ENCODE data around the gene ANTKMT. TPM values are rescaled to one million over a fixed set of nuclear protein-coding genes. Genes with fewer than 3 reads are reported as not detected.
"Not testable (repeated sequence)": the region's sequence is repeated elsewhere in the genome, so short reads cannot be mapped to it uniquely, and the experiment has no call there.

ANTKMT gene
- total RNA-seq, 1 donor from 2014 or later: 53.0 TPM

DNA sequence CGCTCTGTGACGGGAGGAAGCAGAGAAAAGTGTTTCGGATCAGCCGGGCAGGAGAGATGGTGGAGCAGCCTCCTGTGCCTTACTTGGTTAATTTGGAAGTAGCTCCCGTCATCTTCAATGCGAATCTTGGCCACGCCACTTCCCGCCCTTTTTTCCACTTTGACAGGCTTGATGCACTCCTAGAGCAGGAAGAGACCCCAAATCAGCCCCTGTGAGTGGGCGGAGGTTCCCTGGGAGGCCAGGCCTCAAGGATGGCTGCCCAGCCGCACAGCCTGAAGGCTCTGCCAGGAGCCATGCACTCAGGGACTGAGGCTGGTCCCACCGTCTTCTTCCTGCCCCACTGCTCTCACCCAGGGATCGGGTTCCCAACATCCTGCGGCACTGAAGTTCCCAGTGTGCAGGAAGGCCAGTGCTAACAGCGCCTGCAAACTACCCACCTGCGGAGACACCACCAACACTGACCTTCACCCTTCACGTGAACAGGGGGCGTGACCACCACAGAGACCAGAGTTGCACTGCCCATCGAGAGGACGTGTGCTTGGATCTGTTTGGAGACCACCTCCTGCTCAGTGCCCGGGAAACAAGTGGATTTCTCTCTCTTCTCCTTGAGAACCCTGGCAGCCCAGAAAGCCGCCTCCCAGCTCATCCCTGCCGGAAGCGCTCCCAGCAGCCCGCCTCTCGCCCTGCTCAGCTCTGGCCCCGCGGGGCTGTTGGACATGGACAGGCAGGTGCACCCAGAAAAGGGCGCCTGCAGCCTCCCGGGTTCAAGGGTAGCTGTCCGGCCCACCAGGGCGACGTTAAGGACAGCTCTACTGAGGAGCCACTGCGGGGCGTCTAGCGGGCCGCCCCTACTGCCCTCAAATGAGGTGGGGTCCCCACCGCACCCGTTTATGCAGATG lies 18.9 kb downstream of the ANTKMT start:
- DNase-seq (ENCODE audit: extremely low read depth, low read depth, low spot score): no peak

DNA sequence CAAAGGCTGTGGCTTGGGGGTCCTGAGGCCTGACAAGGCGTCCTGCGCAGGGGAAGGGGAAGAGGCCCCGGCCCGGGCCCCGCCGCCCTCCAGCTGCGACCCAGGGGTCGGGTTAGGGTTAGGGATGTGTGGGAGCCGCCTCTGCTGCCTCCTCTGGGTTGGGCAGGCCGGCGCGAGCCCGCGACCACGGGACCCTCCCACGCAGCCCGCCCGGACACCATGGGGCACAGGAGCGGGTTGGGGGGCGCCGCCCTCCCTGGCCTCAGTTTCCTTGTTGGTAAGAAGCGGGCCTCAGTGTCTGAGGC lies 19.5 kb downstream of the ANTKMT start:
- DNase-seq (ENCODE audit: extremely low read depth, low read depth, low spot score): no peak

DNA sequence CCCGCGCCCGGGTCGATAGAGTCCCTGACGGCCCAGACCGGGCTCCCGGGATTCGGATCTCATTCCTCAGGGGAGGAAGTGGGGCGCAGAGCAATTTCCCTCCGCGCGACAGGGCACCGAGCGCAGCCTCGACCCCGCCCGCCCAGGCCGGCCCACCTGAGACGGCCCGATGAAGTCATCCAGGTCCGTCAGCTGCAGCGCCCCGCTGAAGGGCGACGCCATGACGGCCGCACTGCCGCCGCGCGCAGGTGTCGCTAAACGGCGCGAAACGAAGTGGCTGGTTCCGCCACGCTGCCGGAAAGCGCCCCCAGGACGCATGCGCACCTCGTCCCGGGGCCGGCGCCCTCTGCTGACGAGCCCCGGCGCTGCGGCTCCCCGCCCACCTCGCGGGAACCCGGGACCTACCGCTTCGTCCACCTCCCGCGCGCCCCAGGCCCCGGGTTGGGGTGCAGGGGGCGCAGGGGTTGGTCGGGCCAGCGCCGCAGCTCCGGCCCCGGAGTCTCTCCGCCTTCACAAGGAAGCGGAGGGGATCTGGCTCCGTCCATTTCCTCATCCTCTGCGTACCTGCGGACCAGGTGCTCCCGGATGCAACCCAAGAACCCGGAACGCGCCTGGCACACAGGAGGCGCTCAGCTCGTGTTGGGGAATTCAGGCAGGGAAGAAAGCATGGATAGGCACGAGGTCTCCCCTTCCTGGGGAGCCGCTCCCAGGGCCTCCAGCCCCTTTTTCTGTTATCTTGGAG lies 20.0 kb downstream of the ANTKMT start, which contains the start of gene CIAO3:
TSS of gene CIAO3 (minus strand) at position 234 of the 742 bp plus-strand sequence. CDS start at position 222, 12 bp downstream.
- peak; percentile 16 for DNase-seq (ENCODE audit: extremely low read depth, low read depth, low spot score)

DNA sequence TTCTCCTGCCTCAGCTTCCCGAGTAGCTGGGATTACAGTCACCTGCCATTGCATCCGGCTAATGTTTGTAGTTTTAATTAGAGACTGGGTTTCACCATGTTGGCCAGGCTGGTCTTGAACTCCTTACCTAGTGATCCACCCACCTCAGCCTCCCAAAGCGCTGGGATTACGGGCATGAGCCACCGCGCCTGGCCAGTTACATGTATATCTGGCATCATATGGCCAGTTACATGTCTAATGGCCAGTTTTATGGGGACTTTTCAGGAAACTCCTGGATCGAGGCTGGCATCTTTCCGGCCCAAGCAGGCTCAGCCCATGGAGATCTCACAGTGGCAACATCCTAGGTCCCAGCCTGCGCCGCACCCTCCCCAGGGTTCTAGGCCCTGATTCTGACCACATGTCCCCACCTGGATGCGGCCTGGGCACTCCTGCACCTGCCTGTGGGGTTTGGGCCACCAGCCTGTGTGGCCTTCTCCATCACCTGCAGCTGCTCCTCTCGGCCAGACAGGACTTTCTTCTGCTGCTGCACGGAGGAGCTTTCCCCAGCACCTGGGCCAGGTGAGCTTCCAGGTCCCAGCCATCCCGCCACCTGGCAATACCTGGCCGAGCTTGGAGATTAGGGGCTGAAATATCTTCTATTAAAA lies 21.2 kb downstream of the ANTKMT start:
- DNase-seq (ENCODE audit: extremely low read depth, low read depth, low spot score): no peak

DNA sequence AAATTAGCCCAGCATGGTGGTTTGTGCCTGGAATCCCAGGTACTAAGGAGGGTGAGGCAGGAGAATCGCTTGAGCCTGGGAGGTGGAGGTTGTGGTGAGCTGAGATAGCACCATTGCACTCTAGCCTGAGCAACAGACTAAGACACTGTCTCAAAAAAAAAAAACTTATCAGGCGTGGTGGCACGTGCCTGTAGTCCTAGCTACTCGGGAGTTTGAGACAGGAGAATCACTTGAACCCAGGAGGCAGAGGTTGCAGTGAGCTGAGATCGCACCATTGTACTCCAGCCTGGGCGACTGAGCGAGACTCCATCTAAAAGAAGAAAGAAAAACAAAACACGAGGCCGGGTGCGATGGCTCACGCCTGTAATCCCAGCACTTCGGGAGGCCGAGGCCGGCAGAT lies 21.9 kb downstream of the ANTKMT start:
- DNase-seq (ENCODE audit: extremely low read depth, low read depth, low spot score): not testable (repeated sequence)

GRCh38 chr16:743794-744500 lies 23.0 kb downstream of the ANTKMT start:
- no peak for DNase-seq (ENCODE audit: extremely low read depth, low read depth, low spot score)

DNA sequence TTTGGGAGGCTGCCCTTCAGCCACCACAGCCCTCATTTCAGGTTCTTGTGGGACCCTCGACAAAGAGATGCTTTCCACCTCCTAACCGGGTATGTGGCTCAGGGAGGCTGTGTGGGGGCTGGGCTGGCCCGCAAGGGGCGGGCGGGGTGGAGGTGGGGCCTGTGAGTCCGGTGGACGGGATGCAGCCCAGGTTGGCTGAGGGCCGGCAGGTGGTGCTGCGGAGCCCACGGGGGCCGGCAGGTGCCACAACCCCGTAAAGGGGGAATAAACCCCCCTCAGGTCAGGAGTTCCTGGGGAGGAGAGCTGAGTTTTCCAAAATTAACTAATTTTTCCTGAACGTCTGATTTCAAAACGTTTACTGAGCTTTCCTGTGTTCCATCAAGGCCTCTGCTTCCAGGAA lies 24.8 kb downstream of the ANTKMT start:
- no peak for DNase-seq (ENCODE audit: extremely low read depth, low read depth, low spot score)

- DNase-seq (ENCODE audit: extremely low read depth, low read depth, low spot score): no peak
These were observed 25.7 kb downstream of the ANTKMT start for GRCh38 chr16:746637-747036.

DNA sequence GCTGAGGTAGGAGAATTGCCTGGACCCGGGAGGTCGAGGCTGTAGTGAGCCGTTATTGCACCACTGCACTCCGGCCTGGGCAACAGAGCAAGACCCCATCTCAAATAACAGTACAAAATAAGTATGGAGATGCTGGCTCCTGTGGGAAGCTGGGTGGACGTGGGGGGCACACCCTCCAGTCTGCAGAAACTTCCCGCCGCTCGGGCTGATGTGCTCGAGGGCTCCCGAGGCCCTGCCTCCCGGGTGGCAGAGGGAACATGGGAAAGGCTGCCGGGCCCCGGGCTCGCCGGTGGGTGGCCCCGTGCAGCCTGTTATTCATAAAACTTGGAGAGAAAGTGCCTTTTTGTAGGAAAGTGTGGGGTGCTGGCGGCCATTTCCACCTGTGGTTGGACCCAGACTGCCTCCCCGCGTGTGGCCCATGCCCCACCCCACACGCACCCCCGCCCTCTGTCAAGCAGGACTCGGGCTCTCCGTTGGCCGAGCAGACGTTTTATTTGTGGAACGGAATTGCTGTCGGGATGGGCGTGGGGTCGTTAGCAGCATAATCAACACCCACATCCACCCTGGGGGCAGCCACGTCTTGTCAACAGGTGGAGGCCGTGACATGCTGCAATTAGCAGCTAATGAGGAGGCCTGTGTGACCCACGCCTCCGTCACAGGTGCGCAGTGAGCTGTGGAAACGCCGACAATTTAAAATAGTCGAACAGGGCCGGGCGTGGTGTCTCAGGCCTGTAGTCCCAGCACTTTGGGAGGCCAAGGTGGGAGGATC lies 27.2 kb downstream of the ANTKMT start:
- DNase-seq (ENCODE audit: extremely low read depth, low read depth, low spot score): no peak

DNA sequence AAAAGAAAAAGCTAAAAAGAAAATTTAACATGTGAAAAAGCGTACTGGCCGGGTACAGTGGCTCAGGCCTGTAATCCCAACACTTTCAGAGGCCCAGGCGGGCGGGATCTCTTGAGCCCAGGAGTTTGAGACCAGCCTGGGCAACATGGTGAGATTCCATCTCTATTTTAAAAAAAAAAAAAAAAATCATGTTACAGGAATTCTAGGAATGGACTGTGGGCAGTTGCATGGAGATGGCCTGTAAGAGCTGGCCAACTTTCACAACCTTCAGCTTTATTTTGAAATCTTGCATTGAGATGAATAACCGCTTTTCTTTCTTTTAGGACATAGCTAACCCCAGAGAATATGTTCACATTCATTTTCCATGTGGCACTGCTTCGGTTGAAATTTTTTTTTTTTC lies 28.1 kb downstream of the ANTKMT start:
- DNase-seq (ENCODE audit: extremely low read depth, low read depth, low spot score): no peak

DNA sequence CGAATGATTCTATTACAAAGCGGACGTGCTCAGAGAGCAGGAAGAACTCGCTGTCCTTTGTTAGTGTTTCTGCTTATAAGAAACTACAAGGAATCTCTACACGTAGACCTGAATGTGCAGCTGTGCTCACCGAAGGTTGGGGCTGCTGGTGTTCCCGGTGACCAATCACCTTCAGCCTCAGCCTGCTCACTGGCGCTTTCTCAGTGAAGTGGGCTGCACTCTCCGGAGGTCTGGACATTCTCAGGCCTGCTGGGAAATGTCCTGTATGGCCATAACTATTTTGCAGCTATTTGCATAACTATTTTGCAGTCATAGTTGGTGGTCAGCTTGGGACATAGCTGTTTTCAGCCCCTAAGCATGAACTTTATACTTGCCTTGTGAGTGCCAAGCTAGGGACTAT lies 29.5 kb downstream of the ANTKMT start:
- DNase-seq (ENCODE audit: extremely low read depth, low read depth, low spot score): no peak

- DNase-seq (ENCODE audit: extremely low read depth, low read depth, low spot score): no peak
These were observed 30.4 kb downstream of the ANTKMT start for GRCh38 chr16:751152-752006.

GRCh38 chr16:752007-752312 lies 31.0 kb downstream of the ANTKMT start:
- DNase-seq (ENCODE audit: extremely low read depth, low read depth, low spot score): no peak

DNA sequence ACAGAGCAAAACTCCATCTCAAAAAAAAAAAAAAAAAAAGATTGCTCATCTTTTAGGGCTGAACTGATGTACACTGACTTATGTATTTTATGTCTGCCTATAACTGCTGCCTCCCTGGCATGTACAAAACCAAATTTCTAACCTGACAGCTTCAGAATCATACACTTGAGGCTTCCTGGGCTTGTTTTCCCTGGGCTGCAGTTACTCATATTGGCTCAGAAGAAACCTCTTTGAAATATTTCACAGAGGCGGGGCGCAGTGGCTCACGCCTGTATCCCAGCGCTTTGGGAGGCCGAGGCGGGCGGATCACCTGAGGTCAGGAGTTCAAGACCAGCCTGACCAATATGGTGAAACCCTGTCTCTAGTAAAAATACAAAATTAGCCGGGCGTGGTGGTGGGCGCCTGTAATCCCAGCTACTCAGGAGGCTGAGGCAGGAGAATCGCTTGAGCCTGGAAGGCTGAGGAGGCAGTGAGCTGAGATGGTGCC lies 33.2 kb downstream of the ANTKMT start:
- DNase-seq (ENCODE audit: extremely low read depth, low read depth, low spot score): not testable (repeated sequence)

DNA sequence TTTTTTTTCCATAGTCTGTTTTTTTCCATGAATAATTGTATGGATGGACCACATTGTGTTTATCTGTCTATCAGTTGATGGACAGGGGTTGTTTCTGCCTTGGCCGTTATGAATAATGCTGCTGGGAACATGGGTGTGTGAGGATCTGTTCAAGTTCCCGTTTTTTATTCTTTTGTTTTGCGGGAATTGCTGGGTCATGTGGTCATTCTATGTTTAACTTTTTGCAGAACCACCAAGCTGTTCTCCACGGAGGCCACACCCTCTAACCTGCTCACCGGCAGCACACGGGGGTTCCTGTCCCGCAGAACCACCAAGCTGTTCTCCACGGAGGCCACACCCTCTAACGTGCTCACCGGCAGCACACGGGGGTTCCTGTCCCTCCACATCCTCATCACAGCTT lies 33.7 kb downstream of the ANTKMT start:
- no peak for DNase-seq (ENCODE audit: extremely low read depth, low read depth, low spot score)

DNA sequence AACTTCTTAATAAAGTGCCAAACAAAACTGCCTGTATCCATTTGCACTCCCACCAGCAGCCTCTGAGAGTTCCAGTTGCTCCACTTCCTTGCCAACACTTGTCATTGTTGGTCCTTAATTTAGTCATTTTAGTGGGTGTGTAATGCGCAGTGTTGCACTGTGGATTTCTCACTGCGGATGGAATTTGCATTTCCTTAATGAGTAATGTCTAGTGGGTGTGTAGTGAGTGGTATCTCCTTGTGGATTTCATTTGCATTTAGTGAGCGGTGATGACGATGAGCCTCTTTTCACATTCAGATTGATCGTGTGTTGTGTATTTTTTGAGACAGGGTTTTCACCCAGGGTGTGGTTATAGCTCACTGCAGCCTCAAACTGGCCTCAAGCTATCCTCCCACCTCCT lies 35.5 kb downstream of the ANTKMT start:
- DNase-seq (ENCODE audit: extremely low read depth, low read depth, low spot score): no peak

DNA sequence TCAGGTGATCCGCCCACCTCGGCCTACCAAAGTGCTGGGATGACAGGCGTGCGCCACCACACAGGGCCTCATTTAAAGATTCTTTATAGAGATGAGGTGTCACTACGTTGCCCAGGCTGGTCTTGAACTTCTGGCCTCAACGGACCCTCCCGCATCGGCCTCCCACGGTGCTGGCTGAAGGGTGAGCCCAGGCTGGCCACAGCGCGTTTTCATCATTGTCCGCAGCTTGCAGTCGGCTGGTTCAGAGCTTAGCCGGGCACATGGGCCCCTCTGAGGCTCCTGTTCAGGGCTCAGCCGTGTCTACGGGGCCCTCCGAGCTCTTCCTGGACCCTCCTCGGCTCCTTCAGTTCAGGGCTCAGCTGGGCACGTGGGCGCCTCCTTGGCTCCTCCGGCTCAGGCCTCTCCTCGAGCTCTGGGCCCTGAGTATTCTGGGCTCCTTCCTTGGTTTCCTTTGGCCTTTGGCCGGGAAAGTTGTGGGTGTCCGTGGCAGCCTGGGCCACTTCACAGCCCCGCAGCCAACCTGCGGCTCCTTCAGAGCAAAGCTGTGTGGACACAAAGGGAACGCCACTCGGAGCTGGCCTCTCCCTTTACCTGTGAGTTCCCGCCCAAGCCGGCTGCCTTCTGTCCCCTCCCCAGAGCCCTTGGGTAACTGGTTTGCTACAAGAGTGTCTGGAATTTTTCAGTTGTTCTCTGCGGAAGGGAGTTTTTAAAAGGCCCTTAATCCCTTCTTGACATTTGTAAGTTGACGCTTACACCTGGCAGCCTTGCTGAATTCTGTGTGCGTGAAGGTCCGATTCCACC lies 38.4 kb downstream of the ANTKMT start:
- DNase-seq (ENCODE audit: extremely low read depth, low read depth, low spot score): no peak

DNA sequence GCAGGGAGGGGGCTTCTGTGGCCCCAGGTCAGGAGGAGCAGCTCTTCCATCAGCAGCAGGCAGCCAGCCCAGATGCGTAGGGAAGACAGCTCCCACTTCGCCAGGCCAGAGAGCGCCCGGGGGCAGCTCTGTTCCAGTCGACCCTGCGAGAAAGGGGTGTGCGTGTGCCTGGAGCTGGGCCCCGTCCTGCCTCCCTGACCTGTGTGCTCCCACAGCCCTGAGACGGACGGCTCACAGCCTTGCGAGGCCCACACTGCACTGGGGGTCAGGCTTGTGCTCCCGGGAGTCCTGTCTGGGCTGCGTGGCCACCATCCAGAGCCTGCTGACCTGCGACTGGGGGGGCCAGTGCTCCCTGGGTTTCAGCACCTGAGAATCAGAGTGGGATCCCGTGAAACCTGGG lies 39.1 kb downstream of the ANTKMT start:
- DNase-seq (ENCODE audit: extremely low read depth, low read depth, low spot score): no peak

All from glomerular endothelial cell (primary cell).